Transverse colon (tissue), 4 donors: Measurements from ENCODE around the gene PPME1. TPM values are rescaled to one million over a fixed set of nuclear protein-coding genes. Genes with fewer than 3 reads are reported as not detected.
A peak's percentile ranks its signal among the peaks of the same experiment; 100 is the strongest.

ENCODE experiments used
- DNase-seq: peaks from one replicate; pipeline ENCODE4 v3.0.0-alpha.2; 2019
- H3K27ac ChIP-seq, 4 donors: fragments of 200-600 bp; sonication (generic); 2 replicates each; pipeline ENCODE4 v1.5.1; 2016 to 2018; ENCODE audit warnings: inconsistent platforms in 4 of 4
- H3K27me3 ChIP-seq: fragments of 200-600 bp; sonication (generic); 2 replicates; pipeline ENCODE4 v1.5.1; 2017; ENCODE audit warnings: inconsistent platforms
- H3K36me3 ChIP-seq, 4 donors: fragments of 200-600 bp; sonication (generic); 2 replicates each; pipeline ENCODE4 v1.5.1; 2017 to 2019; ENCODE audit warnings: inconsistent platforms in 4 of 4
- H3K4me1 ChIP-seq, 4 donors: fragments of 200-600 bp; sonication (generic); 2 replicates each; pipeline ENCODE4 v1.5.1; 2017 to 2020; ENCODE audit warnings: inconsistent platforms in 4 of 4
- H3K4me3 ChIP-seq, 4 donors: fragments of 200-600 bp; sonication (generic); 1 replicate in 1 of 4; 2 replicates in 3 of 4; pipeline versions ENCODE4 v1.5.1 to v1.6.1; 2017 to 2019; ENCODE audit warnings: inconsistent platforms in 4 of 4
- H3K9me3 ChIP-seq, 2 donors: fragments of 200-600 bp; sonication (generic); 2 replicates each; pipeline ENCODE4 v1.5.1; 2017 to 2019; ENCODE audit warnings: inconsistent platforms in 2 of 2
- EP300 ChIP-seq: sonication (generic); formaldehyde crosslinking; IDR thresholded peaks from one replicate; pipeline ENCODE4 v1.6.1; 2017; ENCODE audit warnings: antibody characterized with exemption, low read depth
- POLR2A ChIP-seq: fragments of 450-650 bp; IDR thresholded peaks from one replicate; pipeline ENCODE4 v1.6.1; 2016; ENCODE audit warnings: antibody characterized with exemption, mild to moderate bottlenecking, moderate library complexity
- POLR2AphosphoS5 ChIP-seq, 3 donors: sonication (generic); formaldehyde crosslinking; IDR thresholded peaks; one replicate each; pipeline ENCODE4 v1.6.1; 2016; ENCODE audit warnings: antibody characterized with exemption in 3 of 3
- WGBS, 2 donors: methylation state at CpG; one replicate each; pipeline ENCODE4 v1.1.5; 2018; ENCODE audit warnings: low coverage in 1 of 2; 5-methylcytosine and 5-hydroxymethylcytosine counted together
- in situ Hi-C, 4 donors: fragments of 200-750 bp; cut with MboI; loops; one replicate each; pipeline versions ENCODE4 v1.15.0 to v1.15.1; 2017; ENCODE audit warnings: low sequenced_read_pairs in 3 of 4, low pct_ligation_motif_present in 1 of 4, low pct_unique_long_range_greater_than_20kb in 1 of 4
- intact Hi-C: fragments of 100-400 bp; cut with DNase I; formaldehyde crosslinking; loops from one replicate; pipeline ENCODE4 v1.15.1; 2023; ENCODE audit warnings: low total_unique reads
- total RNA-seq, 4 donors: library from RNA; depleted of rRNA; stranded (reverse); fragments of >200 nt; gene quantifications; one replicate each; pipeline ENCODE4 v1.1.0, GENCODE V29; 2016
- TF ChIP-seq, protein P1 (sequence below), 5 experiments: fragments of 200-600 bp in 3 of 5; fragments of 450-650 bp in 2 of 5; sonication (generic) in 3 of 5; IDR thresholded peaks; 1 replicate in 2 of 5; 2 replicates in 3 of 5; pipeline ENCODE4 v1.5.1; 2016 to 2017; ENCODE audit warnings: antibody characterized with exemption in 5 of 5, inconsistent platforms in 3 of 5, mild to moderate bottlenecking in 2 of 5, moderate library complexity in 1 of 5

PPME1 gene
- total RNA-seq, 4 donors from 2014 or later = 21.3 to 33.7 (median 22.4) TPM

DNA sequence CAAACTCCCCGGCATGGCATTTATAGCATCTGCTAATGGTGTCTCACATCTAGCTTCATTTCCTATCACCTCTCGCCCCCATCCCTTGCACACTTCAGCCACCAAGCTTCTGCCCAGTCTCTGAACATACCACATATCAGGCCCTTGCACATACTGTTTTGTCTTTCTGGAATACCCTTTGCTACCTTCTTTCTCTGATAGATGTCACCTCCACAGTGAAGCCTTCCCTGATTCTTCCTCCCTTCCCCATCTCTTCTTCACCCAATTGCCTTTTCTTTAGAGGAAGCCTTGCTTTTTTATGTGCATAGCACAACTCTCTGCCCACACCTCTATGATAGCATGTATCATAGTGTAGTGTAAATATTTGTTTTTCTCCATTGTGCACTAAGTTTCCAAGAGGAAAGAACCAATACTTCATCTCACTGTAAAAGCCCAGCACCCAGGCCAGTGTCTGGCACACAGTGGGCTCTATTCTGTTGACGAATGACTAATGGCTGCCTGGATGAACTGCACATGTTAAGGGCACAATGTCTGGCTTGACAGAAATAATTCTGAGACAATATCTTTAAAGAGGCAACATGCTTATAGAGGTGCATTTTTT lies 112.6 kb downstream of the PPME1 start:
- Histone ChIP-seq H3K27me3 (no peaks in the 10 kb centered on the region), H3K27ac (no peak overlapping the region), H3K4me3 (no peak overlapping the region), H3K4me1 (peaks cover 0 to 18% (median 4%) of the 10 kb centered on the region in 4 donors), H3K36me3 (no peaks in the 10 kb centered on the region), H3K9me3 (no peaks in the 10 kb centered on the region)
- no peak for DNase-seq
- intact Hi-C loops (no loop called here), in situ Hi-C loops (no loop called here)
- TF ChIP-seq EP300 (no peak), POLR2A (no peak), POLR2AphosphoS5 (IDR thresholded peaks at IDR 0.05) (no peak)
- TF ChIP-seq, protein P1, sequence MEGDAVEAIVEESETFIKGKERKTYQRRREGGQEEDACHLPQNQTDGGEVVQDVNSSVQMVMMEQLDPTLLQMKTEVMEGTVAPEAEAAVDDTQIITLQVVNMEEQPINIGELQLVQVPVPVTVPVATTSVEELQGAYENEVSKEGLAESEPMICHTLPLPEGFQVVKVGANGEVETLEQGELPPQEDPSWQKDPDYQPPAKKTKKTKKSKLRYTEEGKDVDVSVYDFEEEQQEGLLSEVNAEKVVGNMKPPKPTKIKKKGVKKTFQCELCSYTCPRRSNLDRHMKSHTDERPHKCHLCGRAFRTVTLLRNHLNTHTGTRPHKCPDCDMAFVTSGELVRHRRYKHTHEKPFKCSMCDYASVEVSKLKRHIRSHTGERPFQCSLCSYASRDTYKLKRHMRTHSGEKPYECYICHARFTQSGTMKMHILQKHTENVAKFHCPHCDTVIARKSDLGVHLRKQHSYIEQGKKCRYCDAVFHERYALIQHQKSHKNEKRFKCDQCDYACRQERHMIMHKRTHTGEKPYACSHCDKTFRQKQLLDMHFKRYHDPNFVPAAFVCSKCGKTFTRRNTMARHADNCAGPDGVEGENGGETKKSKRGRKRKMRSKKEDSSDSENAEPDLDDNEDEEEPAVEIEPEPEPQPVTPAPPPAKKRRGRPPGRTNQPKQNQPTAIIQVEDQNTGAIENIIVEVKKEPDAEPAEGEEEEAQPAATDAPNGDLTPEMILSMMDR (IDR thresholded peaks at IDR 0.05) = no peak
- WGBS, 2 donors = 40 to 64% methylated on average over 1 to 3 of the region's 3 CpGs

DNA sequence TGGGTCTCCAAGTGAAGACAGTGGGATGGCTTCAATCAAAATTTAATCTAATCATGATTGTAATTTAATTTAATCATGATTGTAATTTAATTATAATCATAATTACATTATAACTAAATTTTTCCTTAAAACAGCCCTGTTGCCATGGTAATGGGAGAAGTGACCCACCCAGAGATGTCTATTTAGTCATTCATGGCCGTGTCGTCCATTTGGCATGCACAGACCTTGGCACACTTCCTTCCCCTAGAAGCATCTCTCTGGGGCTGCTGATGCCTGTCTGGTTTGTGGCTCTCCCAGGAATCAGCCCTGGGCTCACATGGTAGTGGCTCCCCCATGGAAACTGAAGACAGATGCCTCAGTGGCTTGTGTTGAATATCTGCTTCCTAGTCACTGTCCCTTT lies 113.4 kb downstream of the PPME1 start:
- Histone ChIP-seq H3K27ac (no peak overlapping the region), H3K9me3 (no peaks in the 10 kb centered on the region), H3K4me3 (no peak overlapping the region), H3K27me3 (no peaks in the 10 kb centered on the region), H3K36me3 (no peaks in the 10 kb centered on the region), H3K4me1 (peaks cover 0 to 18% (median 4%) of the 10 kb centered on the region in 4 donors)
- DNase-seq = no peak
- no peak for TF ChIP-seq EP300
- TF ChIP-seq, protein P1 (IDR thresholded peaks at IDR 0.05) = no peak
- no peak for TF ChIP-seq POLR2AphosphoS5 (IDR thresholded peaks at IDR 0.05)
- no peak for TF ChIP-seq POLR2A
- in situ Hi-C loops (no loop called here), intact Hi-C loops (no loop called here)
- 80% methylated on average over 2 of the region's 2 CpGs; no CpG with 5 or more reads in 1 of the 2 donors for WGBS, 2 donors

- WGBS, 2 donors = 58 to 63% methylated on average over 1 of the region's 1 CpG
- intact Hi-C loops = no loop called here
- no peak overlapping the region for H3K4me3 ChIP-seq
- no peak for DNase-seq
- no peaks in the 10 kb centered on the region for H3K27me3 ChIP-seq
- no peaks in the 10 kb centered on the region for H3K36me3 ChIP-seq
- peak overlapping the region in 2 of 4 donors; percentile 32 to 51 for H3K27ac ChIP-seq
- H3K9me3 ChIP-seq = no peaks in the 10 kb centered on the region
- in situ Hi-C loops = no loop called here
- H3K4me1 ChIP-seq = peaks cover 0 to 16% (median 4%) of the 10 kb centered on the region in 4 donors
- TF ChIP-seq, protein P1 (IDR thresholded peaks at IDR 0.05) = no peak
- no peak for TF ChIP-seq POLR2A
- peak in 1 of 3 donors; percentile 37 for TF ChIP-seq POLR2AphosphoS5 (IDR thresholded peaks at IDR 0.05)
- TF ChIP-seq EP300 = no peak
Observed at GRCh38 chr11:74288161-74288560, 117.1 kb downstream of the PPME1 start.

DNA sequence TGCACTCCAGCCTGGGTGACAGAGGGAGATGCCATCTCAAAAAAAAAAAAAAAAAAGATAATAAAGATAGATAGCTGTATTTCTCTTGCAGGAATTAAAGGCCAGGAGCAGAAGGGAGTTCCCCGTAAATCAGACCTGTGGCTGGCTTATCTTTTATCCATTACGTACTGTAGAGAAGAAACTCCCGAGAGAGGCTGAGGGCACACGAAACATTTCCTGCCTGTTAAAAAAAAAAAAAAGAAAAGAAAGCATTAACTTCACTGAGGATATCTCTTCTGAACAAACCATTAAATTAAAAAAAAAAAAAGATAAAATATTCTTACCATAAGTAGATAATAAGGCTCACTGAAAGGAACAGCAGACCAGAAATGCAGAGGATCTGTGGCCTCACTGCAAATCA lies 117.8 kb downstream of the PPME1 start:
- Histone ChIP-seq H3K36me3 (no peaks in the 10 kb centered on the region), H3K27me3 (no peaks in the 10 kb centered on the region), H3K4me3 (no peak overlapping the region), H3K4me1 (peaks cover 0 to 8% (median 1%) of the 10 kb centered on the region in 4 donors), H3K27ac (no peak overlapping the region), H3K9me3 (no peaks in the 10 kb centered on the region)
- DNase-seq = no peak
- 23 to 70% methylated on average over 3 to 4 of the region's 4 CpGs for WGBS, 2 donors
- in situ Hi-C loops = no loop called here
- intact Hi-C loops = no loop called here
- TF ChIP-seq EP300 (no peak), POLR2A (no peak), POLR2AphosphoS5 (IDR thresholded peaks at IDR 0.05) (no peak)
- TF ChIP-seq, protein P1 (IDR thresholded peaks at IDR 0.05) = no peak
